ENCODE results near the gene PPP1R15A.
"Not testable (repeated sequence)": the region's sequence is repeated elsewhere in the genome, so short reads cannot be mapped to it uniquely, and the experiment has no call there.

The PPP1R15A gene

GRCh38 chr19:48866692-48867091 lies 5.5 kb upstream of the PPP1R15A start:
- TF ChIP-seq, protein P1, sequence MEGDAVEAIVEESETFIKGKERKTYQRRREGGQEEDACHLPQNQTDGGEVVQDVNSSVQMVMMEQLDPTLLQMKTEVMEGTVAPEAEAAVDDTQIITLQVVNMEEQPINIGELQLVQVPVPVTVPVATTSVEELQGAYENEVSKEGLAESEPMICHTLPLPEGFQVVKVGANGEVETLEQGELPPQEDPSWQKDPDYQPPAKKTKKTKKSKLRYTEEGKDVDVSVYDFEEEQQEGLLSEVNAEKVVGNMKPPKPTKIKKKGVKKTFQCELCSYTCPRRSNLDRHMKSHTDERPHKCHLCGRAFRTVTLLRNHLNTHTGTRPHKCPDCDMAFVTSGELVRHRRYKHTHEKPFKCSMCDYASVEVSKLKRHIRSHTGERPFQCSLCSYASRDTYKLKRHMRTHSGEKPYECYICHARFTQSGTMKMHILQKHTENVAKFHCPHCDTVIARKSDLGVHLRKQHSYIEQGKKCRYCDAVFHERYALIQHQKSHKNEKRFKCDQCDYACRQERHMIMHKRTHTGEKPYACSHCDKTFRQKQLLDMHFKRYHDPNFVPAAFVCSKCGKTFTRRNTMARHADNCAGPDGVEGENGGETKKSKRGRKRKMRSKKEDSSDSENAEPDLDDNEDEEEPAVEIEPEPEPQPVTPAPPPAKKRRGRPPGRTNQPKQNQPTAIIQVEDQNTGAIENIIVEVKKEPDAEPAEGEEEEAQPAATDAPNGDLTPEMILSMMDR (conservative IDR thresholded peaks at IDR 0.05; ENCODE audit: low read depth), result no peak
- ChIA-PET CTCF (interaction anchor here (1.4 kb wide), 1 partner anchor 24 kb away, joined by 4 read pairs; no protein-coding TSS in a partner anchor), POLR2A (ENCODE audit: low non-redundant PET) (no interaction called here)
- H3K27ac ChIP-seq, result peak overlapping the region; percentile 98; the same call in 1 of the 2 replicates
- no peak for DNase-seq (ENCODE audit: low spot score)

- ChIA-PET CTCF (interaction anchor here (1.4 kb wide), 1 partner anchor 25 kb away, joined by 4 read pairs; no protein-coding TSS in a partner anchor), POLR2A (ENCODE audit: low non-redundant PET) (no interaction called here)
- no peak for DNase-seq (ENCODE audit: low spot score)
- TF ChIP-seq, protein P1 (conservative IDR thresholded peaks at IDR 0.05; ENCODE audit: low read depth), result no peak
- H3K27ac ChIP-seq, result peak overlapping the region; percentile 98
These were observed 5.0 kb upstream of the PPP1R15A start for GRCh38 chr19:48867123-48867745.

DNA sequence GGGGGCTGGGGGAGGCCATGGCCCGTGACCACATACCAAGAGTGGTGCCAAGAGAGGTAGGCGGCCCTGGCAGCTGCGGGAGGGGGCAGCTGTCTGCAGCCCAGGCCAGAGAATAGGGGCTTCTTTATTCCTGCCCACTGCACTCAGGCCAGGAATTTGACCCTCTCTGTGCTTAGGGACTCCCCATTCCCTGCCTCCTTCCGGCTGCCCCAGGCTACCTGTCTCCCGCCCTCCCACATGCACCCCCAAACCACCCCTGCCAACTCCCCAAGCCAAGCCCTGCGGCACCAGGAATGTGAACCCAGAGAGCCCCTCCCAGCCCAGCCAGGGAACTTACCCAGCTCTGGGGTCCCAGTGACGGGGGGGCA lies 4.5 kb upstream of the PPP1R15A start:
- TF ChIP-seq, protein P1 (conservative IDR thresholded peaks at IDR 0.05; ENCODE audit: low read depth), result no peak
- CTCF ChIA-PET, result no interaction called here
- H3K27ac ChIP-seq, result peak overlapping the region; percentile 98
- DNase-seq (ENCODE audit: low spot score), result no peak
- POLR2A ChIA-PET (ENCODE audit: low non-redundant PET), result interaction anchor here (0.6 kb wide), 1 partner anchor 11 kb away, joined by 3 read pairs; no protein-coding TSS in a partner anchor

DNA sequence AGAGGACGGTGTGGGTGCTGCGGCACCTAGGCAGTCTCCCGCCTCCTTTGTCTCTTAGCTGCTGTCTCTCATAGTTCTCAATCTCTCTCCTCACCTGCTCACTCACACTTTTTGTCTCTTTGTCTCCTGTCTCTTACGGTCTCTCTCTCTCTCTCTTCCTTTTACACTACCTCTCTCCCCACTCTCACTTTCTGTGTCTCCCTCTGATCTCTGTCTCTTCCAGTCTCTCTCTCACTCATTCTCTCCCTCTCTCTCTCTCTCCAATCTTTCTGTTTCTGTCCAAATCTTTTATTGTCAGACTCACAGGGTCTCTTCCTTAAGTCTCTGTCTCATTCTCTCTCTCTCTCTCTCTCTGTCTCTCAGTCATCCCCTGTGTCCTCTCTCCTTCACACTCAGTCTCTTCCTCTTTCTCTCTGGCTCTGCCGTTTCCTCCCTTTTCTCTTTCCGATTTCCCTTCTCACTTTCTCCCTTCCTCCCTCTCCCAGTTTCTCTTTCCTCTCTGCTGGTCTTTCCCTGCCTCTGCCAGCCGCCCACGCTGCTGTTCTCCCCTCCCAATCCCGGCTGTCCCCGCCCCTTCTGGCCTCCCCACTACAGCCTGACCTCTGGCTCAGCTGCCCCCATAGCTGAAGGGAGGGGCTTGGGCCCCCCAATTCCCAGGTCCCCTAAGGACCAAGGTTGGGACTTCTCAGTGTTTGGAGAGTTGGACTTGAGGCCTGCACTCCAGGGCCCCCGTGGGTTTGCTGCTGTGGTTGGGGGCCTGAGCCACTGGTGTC lies 3.9 kb upstream of the PPP1R15A start, which contains the start of gene PLEKHA4:
Gene PLEKHA4 (minus strand): TSS at position 504 of the 773 bp plus-strand sequence. CDS start 997 bp downstream, outside the sequence.
- TF ChIP-seq, protein P1 (conservative IDR thresholded peaks at IDR 0.05; ENCODE audit: low read depth), result no peak
- ChIA-PET CTCF (interaction anchor here (1.0 kb wide), 1 partner anchor 26 kb away, joined by 3 read pairs; no protein-coding TSS in a partner anchor), POLR2A (ENCODE audit: low non-redundant PET) (interaction anchor here (0.6 kb wide), 1 partner anchor 11 kb away, joined by 3 read pairs; no protein-coding TSS in a partner anchor)
- H3K27ac ChIP-seq, result peak within 1 kb of the TSS; percentile 98
- no peak for DNase-seq (ENCODE audit: low spot score)

DNA sequence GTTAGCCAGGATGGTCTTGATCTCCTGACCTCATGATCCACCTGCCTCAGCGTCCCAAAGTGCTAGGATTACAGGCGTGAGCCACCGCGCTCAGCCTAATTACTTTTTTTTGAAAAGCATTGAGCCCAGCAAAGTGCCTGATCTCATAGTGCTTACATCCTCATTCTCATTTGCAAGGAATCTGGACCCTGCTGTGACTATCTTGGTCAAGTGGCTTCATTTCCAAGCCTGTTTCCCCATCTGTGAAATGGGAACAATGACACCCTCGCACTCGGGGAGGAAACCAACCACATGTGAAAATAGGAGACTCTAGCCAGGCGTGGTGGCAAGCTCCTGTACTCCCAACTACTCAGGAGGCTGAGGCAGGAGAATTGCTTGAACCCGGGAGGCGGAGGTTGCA lies 2.2 kb upstream of the PPP1R15A start:
- POLR2A ChIA-PET (ENCODE audit: low non-redundant PET), result interaction anchor here (0.6 to 0.7 kb wide), 2 partner anchors 8 to 74 kb away, joined by 4 read pairs; no protein-coding TSS in a partner anchor
- CTCF ChIA-PET, result interaction anchor here (0.6 kb wide), 1 partner anchor 73 kb away, joined by 3 read pairs; no protein-coding TSS in a partner anchor
- TF ChIP-seq, protein P1 (conservative IDR thresholded peaks at IDR 0.05; ENCODE audit: low read depth), result no peak

DNA sequence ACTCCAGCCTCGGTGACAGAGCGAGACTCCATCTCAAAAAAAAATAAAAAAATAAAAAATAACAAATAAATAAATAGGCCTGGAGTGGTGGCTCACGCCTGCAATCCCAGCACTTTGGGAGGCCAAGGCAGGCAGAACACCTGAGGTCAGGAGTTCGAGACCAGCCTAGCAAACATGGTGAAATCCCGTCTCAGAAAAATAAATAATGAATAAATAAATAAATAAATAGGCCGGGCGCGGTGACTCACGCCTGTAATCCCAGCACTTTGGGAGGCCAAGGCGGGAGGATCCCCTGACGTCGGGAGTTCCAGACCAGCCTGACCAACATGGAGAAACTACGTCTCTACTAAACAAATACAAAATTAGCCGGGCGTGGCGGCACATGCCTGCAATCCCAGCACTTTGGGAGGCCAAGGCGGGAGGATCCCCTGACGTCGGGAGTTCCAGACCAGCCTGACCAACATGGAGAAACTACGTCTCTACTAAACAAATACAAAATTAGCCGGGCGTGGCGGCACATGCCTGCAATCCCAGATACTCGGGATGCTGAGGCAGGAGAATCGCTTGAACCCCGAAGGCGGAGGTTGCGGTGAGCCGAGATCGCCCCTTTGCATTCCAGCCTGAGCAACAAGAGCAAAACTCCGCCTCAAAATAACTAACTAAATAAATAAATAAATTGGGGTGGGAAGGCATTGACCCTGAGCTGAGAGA lies 595 bp upstream of the PPP1R15A start:
- peak overlapping the region; percentile 98 for H3K27ac ChIP-seq
- CTCF ChIA-PET, result interaction anchor here (0.5 to 0.6 kb wide), 3 partner anchors 28 to 801 kb away, joined by 3 to 4 read pairs (median 3); no protein-coding TSS in a partner anchor
- DNase-seq (ENCODE audit: low spot score), result not testable (repeated sequence)
- POLR2A ChIA-PET (ENCODE audit: low non-redundant PET), result interaction anchor here (0.5 to 1.6 kb wide), 6 partner anchors 13 to 124 kb away, joined by 3 to 4 read pairs (median 3); partner anchors contain the start of gene DHDH

More for the DNA sequence above, 2.2 kb upstream of the PPP1R15A start:
- no peak for DNase-seq (ENCODE audit: low spot score)
- H3K27ac ChIP-seq, result peak overlapping the region; percentile 98

All from RWPE1 (cell line).